GM12878 (cell line): ENCODE results near the gene SRI. TPM values are rescaled to one million over a fixed set of nuclear protein-coding genes. Genes with fewer than 3 reads are reported as not detected.

Source experiments
- ATAC-seq: fragments of 200-7000 bp; cut with Tn5 transposase; 3 replicates; pipeline ENCODE4 v1.9.1; 2020; ENCODE audit warnings: mild to moderate bottlenecking, moderate library complexity
- BruUV-seq: library from RNA; stranded (reverse); fragments of 400-500 nt; replicated peaks from 2 replicates; lab custom pipeline; 2021; lab: Mats Ljungman, UMichigan
- CTCF ChIA-PET: fragments of 300-600 bp; sonication (Branson Sonifier 250); formaldehyde crosslinking; extraction: SDS; loops from one replicate; lab custom pipeline; 2021; ENCODE audit warnings: inconsistent platforms; lab: Yijun Ruan, JAX
- POLR2A ChIA-PET: fragments of 350-600 bp; formaldehyde crosslinking; extraction: SDS; loops from one replicate; lab custom pipeline; 2021; ENCODE audit warnings: inconsistent platforms; lab: Charles Lee
- RAD21 ChIA-PET: fragments of 300-600 bp; sonication (Branson Sonifier 250); formaldehyde crosslinking; loops from one replicate; lab custom pipeline; 2023; ENCODE audit warnings: antibody characterized with exemption; ENCODE audit not compliant: unreplicated experiment; lab: Charles Lee
- SMC1A ChIA-PET: fragments of 300-600 bp; sonication (Branson Sonifier 250); formaldehyde crosslinking; loops from one replicate; lab custom pipeline; 2023; ENCODE audit not compliant: unreplicated experiment, uncharacterized antibody; lab: Charles Lee
- DNase-seq: peaks from one replicate; pipeline ENCODE4 v3.0.0-alpha.2; 2011; ENCODE audit warnings: low read depth, low spot score
- FAIRE-seq: peaks from 3 replicates; lab custom pipeline; 2011; peaks lifted over from hg19 to GRCh38; lab: Jason Lieb, UNC
- H2AFZ ChIP-seq: 2 replicates; pipeline ENCODE4 v1.6.0; 2011; ENCODE audit warnings: low read depth, low read length, control low read depth; ENCODE audit not compliant: control insufficient read depth
- H3K27ac ChIP-seq: 2 replicates; pipeline ENCODE4 v1.5.1; 2011; ENCODE audit warnings: control low read depth; ENCODE audit not compliant: control insufficient read depth, insufficient read depth
- H3K27me3 ChIP-seq, 2 experiments: replicated peaks in 1 of 2; 2 replicates each; pipeline versions ENCODE4 v1.6.0 to v1.6.1; 2011; ENCODE audit warnings: low read length in 1 of 2; ENCODE audit not compliant: control insufficient read depth in 2 of 2, insufficient read depth in 2 of 2
- H3K36me3 ChIP-seq, 2 experiments: 2 replicates each; pipeline ENCODE4 v1.5.1; 2011; ENCODE audit warnings: low read length in 1 of 2; ENCODE audit not compliant: control insufficient read depth in 2 of 2, insufficient read depth in 2 of 2
- H3K4me1 ChIP-seq: 2 replicates; pipeline ENCODE4 v1.6.1; 2011; ENCODE audit warnings: mild to moderate bottlenecking, low read length, moderate library complexity, mixed read lengths; ENCODE audit not compliant: control insufficient read depth, insufficient read depth
- H3K4me2 ChIP-seq: 2 replicates; pipeline ENCODE4 v1.6.0; 2011; ENCODE audit warnings: control low read depth; ENCODE audit not compliant: control insufficient read depth, insufficient read depth
- H3K4me3 ChIP-seq: fragments of 200-600 bp; sonication (generic); 2 replicates; pipeline ENCODE4 v1.5.1; 2016
- H3K79me2 ChIP-seq: 2 replicates; pipeline ENCODE4 v1.6.0; 2011; ENCODE audit warnings: low read length; ENCODE audit not compliant: control insufficient read depth, insufficient read depth
- H3K9ac ChIP-seq: 2 replicates; pipeline ENCODE4 v1.8.0; 2011; ENCODE audit warnings: low read length, control low read depth, mixed read lengths; ENCODE audit not compliant: control insufficient read depth, insufficient read depth
- H3K9me3 ChIP-seq: replicated peaks from 3 replicates; pipeline ENCODE4 v1.5.1; 2011; ENCODE audit warnings: mild to moderate bottlenecking, low read length; ENCODE audit not compliant: control insufficient read depth, insufficient read depth
- H4K20me1 ChIP-seq: 2 replicates; pipeline ENCODE4 v1.6.0; 2011; ENCODE audit not compliant: control insufficient read depth, insufficient read depth
- ASH2L ChIP-seq: fragments of 300-600, 200-600 bp; sonication (generic); IDR thresholded peaks from 2 replicates; pipeline ENCODE4 v1.6.1; 2017; ENCODE audit warnings: low read depth, mild to moderate bottlenecking, borderline replicate concordance
- BRCA1 ChIP-seq: IDR thresholded peaks from 2 replicates; pipeline ENCODE4 v1.6.1; 2011; ENCODE audit warnings: low read depth, low read length, improper control_type of control experiment
- CEBPB ChIP-seq, 2 experiments: fragments of 150-350 bp in 1 of 2; IDR thresholded peaks; 2 replicates each; pipeline ENCODE4 v1.6.1; 2012 to 2014; ENCODE audit warnings: low read depth in 2 of 2, low read length in 2 of 2, borderline replicate concordance in 1 of 2, inconsistent platforms in 1 of 2
- CREM ChIP-seq: IDR thresholded peaks from 2 replicates; pipeline ENCODE4 v1.6.1; 2014; ENCODE audit warnings: antibody characterized with exemption, low read depth
- KLF5 ChIP-seq: fragments of 450-650 bp; IDR thresholded peaks from 2 replicates; pipeline ENCODE4 v1.6.1; 2014; ENCODE audit warnings: mild to moderate bottlenecking; ENCODE audit not compliant: partially characterized antibody
- LARP7 ChIP-seq: fragments of 450-650 bp; IDR thresholded peaks from 2 replicates; pipeline ENCODE4 v1.6.1; 2017; ENCODE audit warnings: mild to moderate bottlenecking
- NBN ChIP-seq: fragments of 450-650 bp; IDR thresholded peaks from 2 replicates; pipeline ENCODE4 v1.6.1; 2016
- NR2C2 ChIP-seq: IDR thresholded peaks from 2 replicates; pipeline ENCODE4 v1.6.1; 2011; ENCODE audit warnings: borderline replicate concordance, low read depth; ENCODE audit not compliant: control insufficient read depth, insufficient read length
- POLR2A ChIP-seq: IDR thresholded peaks from 2 replicates; pipeline ENCODE4 v1.6.1; 2011; ENCODE audit warnings: low read depth, mild to moderate bottlenecking, low read length
- SIN3A ChIP-seq: IDR thresholded peaks from 2 replicates; pipeline ENCODE4 v1.6.1; 2012; ENCODE audit warnings: low read depth, low read length, improper control_type of control experiment
- TBL1XR1 ChIP-seq: IDR thresholded peaks from 2 replicates; pipeline ENCODE4 v1.6.1; 2012; ENCODE audit warnings: low read depth, low read length, improper control_type of control experiment
- ZNF24 ChIP-seq: fragments of 450-650 bp; IDR thresholded peaks from 2 replicates; pipeline ENCODE4 v1.6.1; 2017; ENCODE audit warnings: antibody characterized with exemption, mild to moderate bottlenecking
- WGBS: methylation state at CpG from one replicate; pipeline ENCODE4 v1.1.6; 2016; ENCODE audit warnings: low lambda C conversion rate; ENCODE audit not compliant: insufficient replicate concordance, insufficient coverage; ENCODE audit errors: missing lambda C conversion rate; 5-methylcytosine and 5-hydroxymethylcytosine counted together
- in situ Hi-C: fragments of 300-500 bp; cut with MboI; formaldehyde crosslinking; loops from 9 replicates; pipeline ENCODE4 v1.14.3; 2018; ENCODE audit warnings: mixed read lengths
- intact Hi-C: fragments of 100-400 bp; cut with micrococcal nuclease; formaldehyde crosslinking; loops from one replicate; pipeline ENCODE4 v1.14.2; 2022; ENCODE audit not compliant: unreplicated experiment
- polyA plus RNA-seq, 11 experiments: library from polyadenylated mRNA; depleted of rRNA in 4 of 11; unstranded in 6 of 11; stranded (reverse) in 5 of 11; fragments of >200 nt; fragmentation: Nextera tagmentation in 4 of 11; fragmentation: Illumina TruSeq in 1 of 11; extraction: Ambion mirVana in 4 of 11; extraction: Trizol in 1 of 11; gene quantifications; 1 replicate in 1 of 11; 2 replicates in 10 of 11; pipeline versions ENCODE4 v1.2.1 to v1.2.3, GENCODE V29; 2011 to 2016; ENCODE audit warnings: inconsistent platforms in 2 of 11, missing spikeins in 2 of 11, low read depth in 1 of 11
- total RNA-seq, 4 experiments: library from RNA; depleted of rRNA in 3 of 4; stranded (reverse); fragments of >200 nt in 3 of 4; fragmentation: Illumina TruSeq in 1 of 4; extraction: Trizol in 1 of 4; gene quantifications; 2 replicates each; pipeline versions ENCODE4 v1.2.1 to v1.2.3, GENCODE V29; 2013 to 2021

The SRI gene
- total and polyA plus RNA-seq, 10 of the 15 experiments (the other 5 are each of a cell fraction or from before 2014, with no cell fraction given): 94.7 to 588 (median 242) TPM

- ChIA-PET RAD21 (no interaction called here), SMC1A (interaction anchor here (1.0 to 1.9 kb wide), 3 partner anchors 9 to 249 kb away, joined by 3 to 5 read pairs (median 5); no protein-coding TSS in a partner anchor), CTCF (interaction anchor here (1.7 kb wide), 1 partner anchor 9 kb away, joined by 4 read pairs; no protein-coding TSS in a partner anchor), POLR2A (no interaction called here)
- ATAC-seq (no peak), DNase-seq (no peak), FAIRE-seq (no peak)
- Histone ChIP-seq H3K27ac (no peak overlapping the region), H3K36me3 (no peaks in the 10 kb centered on the region), H3K79me2 (no peaks in the 10 kb centered on the region), H3K4me3 (no peak overlapping the region), H3K4me2 (no peak overlapping the region), H4K20me1 (no peaks in the 10 kb centered on the region), H3K9me3 (no peaks in the 10 kb centered on the region), H3K4me1 (no peaks in the 10 kb centered on the region), H3K9ac (no peak overlapping the region), H2AFZ (no peak overlapping the region), H3K27me3 (no peaks in the 10 kb centered on the region)
- WGBS: 75% methylated on average over 5 of the region's 5 CpGs
- no TSS peak for BruUV-seq
- TF ChIP-seq ZNF24 (no peak), NR2C2 (no peak), CREM (no peak), SIN3A (no peak), LARP7 (no peak), KLF5 (no peak), POLR2A (no peak), TBL1XR1 (no peak)
- intact Hi-C loops (no loop called here), in situ Hi-C loops (no loop called here)
These were observed 43.6 kb downstream of the SRI start for GRCh38 chr7:88176190-88176589.

- Histone ChIP-seq H3K4me1 (no peaks in the 10 kb centered on the region), H3K9me3 (no peaks in the 10 kb centered on the region), H3K27me3 (no peaks in the 10 kb centered on the region), H3K4me3 (no peak overlapping the region), H4K20me1 (no peaks in the 10 kb centered on the region), H2AFZ (no peak overlapping the region), H3K36me3 (no peaks in the 10 kb centered on the region), H3K79me2 (no peaks in the 10 kb centered on the region), H3K9ac (no peak overlapping the region), H3K4me2 (no peak overlapping the region), H3K27ac (no peak overlapping the region)
- ChIA-PET CTCF (interaction anchor here (1.0 kb wide), 1 partner anchor 61 kb away, joined by 3 read pairs; no protein-coding TSS in a partner anchor), SMC1A (no interaction called here), POLR2A (no interaction called here), RAD21 (interaction anchor here (1.1 kb wide), 1 partner anchor 10 kb away, joined by 4 read pairs; no protein-coding TSS in a partner anchor)
- intact Hi-C loops (no loop called here), in situ Hi-C loops (no loop called here)
- no TSS peak for BruUV-seq
- 0 out of 3 replicates have a peak, but pooled peaks have one; percentile 42 for ATAC-seq
- 83% methylated on average over 4 of the region's 4 CpGs for WGBS
- FAIRE-seq: no peak
- no peak for TF ChIP-seq ASH2L
- no peak for TF ChIP-seq CEBPB (IDR thresholded peaks at IDR 0.05; ENCODE audit: borderline replicate concordance in 1 of 2, low read depth in 2 of 2, low read length in 2 of 2)
- no peak for TF ChIP-seq NBN
- TF ChIP-seq BRCA1: no peak
- DNase-seq: no peak
These were observed 47.0 kb downstream of the SRI start for GRCh38 chr7:88172842-88173241.
